RWPE1 (cell line): ENCODE data around the gene TBXA2R.

Source experiments
- CTCF ChIA-PET: fragments of 350-600 bp; sonication (Branson Sonifier 250); formaldehyde crosslinking; extraction: SDS; loops from one replicate; lab custom pipeline; 2021; lab: Yijun Ruan, JAX
- POLR2A ChIA-PET: fragments of 400-600 bp; formaldehyde crosslinking; extraction: SDS; loops from one replicate; lab custom pipeline; 2020; ENCODE audit warnings: antibody characterized with exemption; ENCODE audit not compliant: low non-redundant PET; lab: Yijun Ruan, JAX
- DNase-seq: peaks from one replicate; pipeline ENCODE4 v3.0.0; 2012; ENCODE audit warnings: low spot score
- H3K27ac ChIP-seq: fragments of 450-650 bp; 2 replicates; pipeline ENCODE4 v1.5.1; 2017
- TF ChIP-seq, protein P1 (sequence below): fragments of 450-650 bp; conservative IDR thresholded peaks from 2 replicates; pipeline ENCODE4 v1.5.1; 2017; ENCODE audit warnings: low read depth, mild to moderate bottlenecking

Gene TBXA2R

DNA sequence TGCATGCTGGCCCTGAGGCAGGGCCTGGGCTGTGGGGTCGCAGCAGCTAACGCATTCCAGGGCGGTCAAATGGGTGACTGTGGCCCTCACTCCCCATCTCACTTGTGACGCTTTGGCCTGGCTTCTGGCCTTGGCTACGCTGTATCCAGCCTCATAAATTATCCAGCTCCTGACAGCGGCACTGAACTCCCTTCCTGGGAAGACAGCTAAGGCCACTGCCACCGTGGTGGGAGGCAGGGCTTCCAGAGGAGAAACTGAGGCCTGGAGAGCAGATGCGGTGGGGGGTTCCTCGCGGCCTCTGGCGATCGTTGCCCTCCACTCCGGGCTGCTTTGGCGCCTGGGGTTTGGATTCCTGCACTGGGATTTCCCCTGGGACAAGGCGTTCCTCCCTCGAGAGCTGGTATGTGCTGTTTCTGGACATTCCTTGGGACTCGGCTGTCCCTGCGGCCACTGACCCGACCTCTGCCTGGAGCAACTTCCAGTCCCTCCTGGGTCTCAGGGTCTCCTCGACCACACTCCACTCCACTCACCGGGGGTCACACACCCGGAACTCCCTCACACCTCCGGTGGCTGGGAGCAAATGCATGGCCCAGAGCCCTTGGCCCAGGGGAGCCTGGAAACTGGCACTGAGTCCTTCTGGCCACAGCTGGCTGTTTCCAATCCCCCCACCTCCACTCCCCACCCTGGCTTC lies 3.4 kb downstream of the TBXA2R start:
- no peak overlapping the region for H3K27ac ChIP-seq
- POLR2A ChIA-PET = no interaction called here
- no peak for DNase-seq
- CTCF ChIA-PET = interaction anchor here (0.6 kb wide), 2 partner anchors 16 to 28 kb away, joined by 3 to 4 read pairs; no protein-coding TSS in a partner anchor
- TF ChIP-seq, protein P1, sequence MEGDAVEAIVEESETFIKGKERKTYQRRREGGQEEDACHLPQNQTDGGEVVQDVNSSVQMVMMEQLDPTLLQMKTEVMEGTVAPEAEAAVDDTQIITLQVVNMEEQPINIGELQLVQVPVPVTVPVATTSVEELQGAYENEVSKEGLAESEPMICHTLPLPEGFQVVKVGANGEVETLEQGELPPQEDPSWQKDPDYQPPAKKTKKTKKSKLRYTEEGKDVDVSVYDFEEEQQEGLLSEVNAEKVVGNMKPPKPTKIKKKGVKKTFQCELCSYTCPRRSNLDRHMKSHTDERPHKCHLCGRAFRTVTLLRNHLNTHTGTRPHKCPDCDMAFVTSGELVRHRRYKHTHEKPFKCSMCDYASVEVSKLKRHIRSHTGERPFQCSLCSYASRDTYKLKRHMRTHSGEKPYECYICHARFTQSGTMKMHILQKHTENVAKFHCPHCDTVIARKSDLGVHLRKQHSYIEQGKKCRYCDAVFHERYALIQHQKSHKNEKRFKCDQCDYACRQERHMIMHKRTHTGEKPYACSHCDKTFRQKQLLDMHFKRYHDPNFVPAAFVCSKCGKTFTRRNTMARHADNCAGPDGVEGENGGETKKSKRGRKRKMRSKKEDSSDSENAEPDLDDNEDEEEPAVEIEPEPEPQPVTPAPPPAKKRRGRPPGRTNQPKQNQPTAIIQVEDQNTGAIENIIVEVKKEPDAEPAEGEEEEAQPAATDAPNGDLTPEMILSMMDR = no peak

DNA sequence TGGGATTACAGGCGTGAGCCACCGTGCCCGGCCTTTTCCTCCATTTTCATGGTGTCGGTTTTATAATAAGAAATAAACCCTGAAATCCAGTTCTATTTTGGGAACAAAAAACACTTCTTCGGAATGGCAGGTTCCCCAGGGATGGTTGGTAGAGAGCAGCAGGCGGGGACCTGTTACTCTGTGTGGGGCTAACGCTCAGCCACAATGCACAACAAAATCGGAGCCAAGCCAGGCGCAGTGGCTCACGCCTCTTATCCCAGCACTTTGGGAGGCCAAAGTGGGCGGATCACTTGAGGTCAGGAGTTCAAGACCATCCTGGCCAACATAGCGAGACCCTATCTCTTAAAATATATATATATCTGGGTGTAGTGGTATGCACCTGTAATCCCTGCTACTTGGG lies 5.7 kb downstream of the TBXA2R start:
- DNase-seq = no peak
- H3K27ac ChIP-seq = no peak overlapping the region
- POLR2A ChIA-PET = no interaction called here
- TF ChIP-seq, protein P1 = no peak
- CTCF ChIA-PET = interaction anchor here (0.8 kb wide), 1 partner anchor 56 kb away, joined by 6 read pairs; no protein-coding TSS in a partner anchor

DNA sequence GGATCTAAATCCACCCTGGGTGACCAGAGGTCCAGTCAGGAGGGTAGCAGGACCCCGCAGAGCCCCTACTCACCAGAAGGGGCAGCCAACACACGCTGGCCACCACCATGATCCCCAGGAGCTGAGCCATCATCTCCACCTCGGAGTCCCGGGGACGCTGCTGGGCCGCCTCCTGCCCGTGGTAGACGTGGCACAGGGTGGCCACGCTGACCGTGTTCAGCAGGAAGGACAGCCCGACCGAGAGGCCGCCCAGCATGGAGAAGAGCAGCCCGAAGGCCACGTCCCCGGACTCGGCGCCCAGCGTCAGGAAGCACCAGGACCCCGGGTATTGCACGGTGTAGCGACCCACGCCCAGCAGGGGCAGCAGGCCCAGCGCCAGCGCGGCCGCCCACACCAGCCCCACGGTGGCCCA lies 6.9 kb downstream of the TBXA2R start:
- POLR2A ChIA-PET = no interaction called here
- H3K27ac ChIP-seq = no peak overlapping the region
- TF ChIP-seq, protein P1 = no peak
- CTCF ChIA-PET = no interaction called here
- DNase-seq = no peak

DNA sequence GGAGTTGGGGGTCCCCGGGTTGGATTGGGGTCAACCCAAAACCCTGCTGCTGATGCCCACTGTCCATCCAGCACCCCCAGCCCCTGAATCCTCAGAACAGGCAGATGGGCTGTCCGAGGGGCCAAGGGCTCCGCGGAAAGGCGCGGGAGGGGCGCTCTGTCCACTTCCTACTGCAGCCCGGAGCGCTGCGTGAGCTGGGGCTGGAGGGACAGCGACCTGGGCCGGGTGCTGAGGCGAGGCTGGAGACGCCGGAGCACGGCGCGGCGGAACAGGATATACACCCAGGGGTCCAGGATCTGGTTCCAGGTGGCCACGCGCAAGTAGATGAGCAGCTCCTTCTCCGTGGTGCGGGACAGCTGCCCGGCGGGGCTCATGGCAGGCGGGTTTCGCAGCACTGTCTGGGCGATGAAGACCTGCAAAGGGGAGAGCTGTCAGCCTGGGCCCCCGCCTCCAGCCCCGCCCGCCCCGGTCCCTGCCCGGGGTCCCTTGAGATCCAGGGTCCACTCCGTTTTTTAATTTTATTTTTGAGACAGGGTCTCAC lies 11.1 kb downstream of the TBXA2R start:
- CTCF ChIA-PET = interaction anchor here (0.6 kb wide), 1 partner anchor 11 kb away, joined by 6 read pairs; no protein-coding TSS in a partner anchor
- TF ChIP-seq, protein P1 = no peak
- no peak overlapping the region for H3K27ac ChIP-seq
- POLR2A ChIA-PET = no interaction called here
- DNase-seq = no peak

DNA sequence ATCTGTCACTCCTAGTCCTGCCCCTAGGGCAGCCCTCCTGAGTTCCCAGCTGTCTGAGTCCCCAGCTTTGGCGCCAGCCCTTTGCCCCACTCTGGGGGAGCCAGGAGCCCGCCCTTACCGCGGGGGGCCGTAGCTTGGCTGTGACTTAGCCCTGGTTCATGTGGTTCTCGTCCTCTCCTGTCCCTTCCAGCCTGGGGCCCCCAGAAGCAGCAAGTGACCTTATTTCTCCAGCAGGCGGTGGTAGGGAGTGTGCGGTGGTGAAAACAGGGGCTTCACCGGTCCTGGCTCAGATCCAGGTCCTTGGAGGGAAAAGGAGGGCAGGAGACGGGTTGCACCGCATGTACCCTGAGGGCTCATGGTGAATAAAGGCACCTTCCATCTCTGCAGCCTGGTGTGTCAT lies 13.5 kb downstream of the TBXA2R start:
- POLR2A ChIA-PET = no interaction called here
- no peak for DNase-seq
- no peak overlapping the region for H3K27ac ChIP-seq
- TF ChIP-seq, protein P1 = no peak
- CTCF ChIA-PET = interaction anchor here (0.5 kb wide), 1 partner anchor 13 kb away, joined by 4 read pairs; no protein-coding TSS in a partner anchor

DNA sequence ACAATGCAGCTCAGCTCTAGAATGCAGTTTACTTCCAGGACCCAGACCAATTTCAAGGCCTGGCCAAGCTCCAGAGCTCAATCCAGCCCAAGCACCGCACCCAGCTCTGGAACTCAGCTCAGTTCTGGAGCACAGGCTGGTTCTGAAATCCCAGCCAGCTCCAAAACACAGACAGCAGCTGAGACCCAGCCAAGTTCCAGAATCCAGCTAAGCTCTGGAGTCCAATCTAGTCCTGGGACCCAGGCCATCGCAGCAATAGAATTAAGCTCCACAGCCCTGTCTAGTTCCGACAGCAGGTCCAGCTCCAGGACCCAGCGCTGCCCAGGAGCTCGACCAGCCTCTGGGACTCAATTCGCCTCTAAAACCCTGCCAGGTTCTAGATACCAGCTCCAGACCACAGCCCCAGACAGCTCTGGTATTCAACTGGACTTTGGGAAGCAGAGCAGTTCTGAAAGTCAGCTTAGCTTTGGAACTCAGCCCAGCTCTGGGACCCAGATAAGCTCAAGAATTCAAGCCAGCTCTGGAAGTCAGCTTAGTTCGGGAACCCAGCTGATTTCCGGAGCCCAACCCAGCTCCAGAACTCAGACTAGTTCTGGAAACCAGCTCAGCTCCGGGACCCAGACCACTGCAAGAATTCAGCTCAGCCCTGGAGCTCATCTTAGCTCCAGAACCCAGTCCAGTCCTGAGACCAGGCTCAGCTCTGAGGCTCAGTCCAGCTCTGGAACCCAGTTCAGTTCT lies 14.6 kb downstream of the TBXA2R start:
- no peak for DNase-seq
- no peak overlapping the region for H3K27ac ChIP-seq
- CTCF ChIA-PET = interaction anchor here (1.6 kb wide), 1 partner anchor 47 kb away, joined by 7 read pairs; no protein-coding TSS in a partner anchor
- POLR2A ChIA-PET = no interaction called here
- TF ChIP-seq, protein P1 = no peak
